SU-DHL-6 (cell line): ENCODE data around the gene TP63.

Experiments used
- H2AFZ ChIP-seq: fragments of 200-600 bp; sonication (generic); 2 replicates; pipeline ENCODE4 v1.6.1; 2014; ENCODE audit warnings: low read depth, mild to moderate bottlenecking, moderate library complexity, mixed read lengths, antibody characterized with exemption, low read length; ENCODE audit not compliant: severe bottlenecking
- H3F3A ChIP-seq: fragments of 200-600 bp; shearing (Covaris generic); 2 replicates; pipeline ENCODE4 v1.6.0; 2016; ENCODE audit warnings: antibody characterized with exemption, mild to moderate bottlenecking; ENCODE audit not compliant: insufficient read depth
- H3K27ac ChIP-seq: fragments of 200-600 bp; sonication (generic); 2 replicates; pipeline ENCODE4 v1.5.1; 2016; ENCODE audit warnings: low read depth, mild to moderate bottlenecking, low read length, moderate library complexity, mixed read lengths
- H3K27me3 ChIP-seq: fragments of 200-600 bp; sonication (generic), shearing (Covaris generic); 2 replicates; pipeline ENCODE4 v1.6.0; 2014; ENCODE audit warnings: mild to moderate bottlenecking, low read length
- H3K36me3 ChIP-seq: fragments of 200-600 bp; sonication (generic); 2 replicates; pipeline ENCODE4 v1.6.1; 2014; ENCODE audit warnings: mild to moderate bottlenecking, low read length, mixed read lengths
- H3K4me2 ChIP-seq: fragments of 300-600, 200-600 bp; shearing (Covaris generic), sonication (generic); 2 replicates; pipeline ENCODE4 v1.6.0; 2014; ENCODE audit warnings: low read length, low read depth, mild to moderate bottlenecking; ENCODE audit not compliant: poor library complexity, severe bottlenecking
- H3K4me3 ChIP-seq: fragments of 200-600 bp; sonication (generic); 2 replicates; pipeline ENCODE4 v1.5.1; 2014; ENCODE audit warnings: antibody characterized with exemption, low read length, mild to moderate bottlenecking, mixed read lengths; ENCODE audit not compliant: insufficient read depth, poor library complexity, severe bottlenecking
- H3K79me2 ChIP-seq: fragments of 200-600 bp; sonication (generic); 2 replicates; pipeline ENCODE4 v1.6.1; 2014; ENCODE audit warnings: mild to moderate bottlenecking, low read length, moderate library complexity; ENCODE audit not compliant: insufficient read depth
- H3K9ac ChIP-seq: fragments of 200-600 bp; sonication (generic); 2 replicates; pipeline ENCODE4 v1.7.0; 2014; ENCODE audit warnings: mild to moderate bottlenecking, low read length
- H3K9me2 ChIP-seq: fragments of 200-600 bp; sonication (generic); replicated peaks from 2 replicates; pipeline ENCODE4 v1.6.1; 2014; ENCODE audit warnings: low read length; ENCODE audit not compliant: insufficient read depth
- H3K9me3 ChIP-seq: fragments of 200-600 bp; sonication (generic); 2 replicates; pipeline ENCODE4 v1.6.1; 2014; ENCODE audit warnings: low read length, mixed read lengths; ENCODE audit not compliant: insufficient read depth
- H4K20me1 ChIP-seq: fragments of 200-600 bp; sonication (generic); 2 replicates; pipeline ENCODE4 v1.6.1; 2014; ENCODE audit warnings: low read depth, mild to moderate bottlenecking, antibody characterized with exemption, low read length, moderate library complexity, mixed read lengths
- CTCF ChIP-seq: fragments of 200-600 bp; sonication (generic); IDR thresholded peaks from one replicate; pipeline ENCODE4 v1.5.1; 2017; ENCODE audit warnings: antibody characterized with exemption, mild to moderate bottlenecking, low read length, moderate library complexity; ENCODE audit not compliant: insufficient read depth, poor library complexity, severe bottlenecking
- EZH2phosphoT487 ChIP-seq: fragments of 200-600 bp; sonication (generic), shearing (Covaris generic); conservative IDR thresholded peaks from 2 replicates; pipeline ENCODE4 v1.6.1; 2018; ENCODE audit warnings: mild to moderate bottlenecking, antibody characterized with exemption, low read length, moderate library complexity, mixed read lengths

TP63 gene

GRCh38 chr3:189621948-189622603 is 9.1 kb upstream of the TP63 start:
- Histone ChIP-seq H3K27me3 (no peaks in the 10 kb centered on the region), H3K4me3 (no peak overlapping the region), H4K20me1 (no peaks in the 10 kb centered on the region), H3K9me3 (no peaks in the 10 kb centered on the region), H3K79me2 (no peaks in the 10 kb centered on the region), H3K9me2 (no peaks in the 10 kb centered on the region), H2AFZ (no peak overlapping the region), H3K36me3 (no peaks in the 10 kb centered on the region), H3K4me2 (no peak overlapping the region), H3K27ac (no peak overlapping the region), H3K9ac (no peak overlapping the region), H3F3A (no peaks in the 10 kb centered on the region)
- no peak for TF ChIP-seq EZH2phosphoT487
- no peak for TF ChIP-seq CTCF

- no peaks in the 10 kb centered on the region for H3F3A ChIP-seq
- no peaks in the 10 kb centered on the region for H3K36me3 ChIP-seq
- H3K27ac ChIP-seq, result no peak overlapping the region
- H3K9ac ChIP-seq, result no peak overlapping the region
- no peaks in the 10 kb centered on the region for H3K27me3 ChIP-seq
- H2AFZ ChIP-seq, result no peak overlapping the region
- TF ChIP-seq CTCF (no peak), EZH2phosphoT487 (no peak)
- H3K9me2 ChIP-seq, result no peaks in the 10 kb centered on the region
- H4K20me1 ChIP-seq, result no peaks in the 10 kb centered on the region
- no peak overlapping the region for H3K4me2 ChIP-seq
- H3K9me3 ChIP-seq, result no peaks in the 10 kb centered on the region
- no peak overlapping the region for H3K4me3 ChIP-seq
- H3K79me2 ChIP-seq, result no peaks in the 10 kb centered on the region
Observed at GRCh38 chr3:189622629-189623028, 8.6 kb upstream of the TP63 start.

- no peaks in the 10 kb centered on the region for H3K36me3 ChIP-seq
- no peaks in the 10 kb centered on the region for H4K20me1 ChIP-seq
- no peak overlapping the region for H3K4me3 ChIP-seq
- no peaks in the 10 kb centered on the region for H3K79me2 ChIP-seq
- no peaks in the 10 kb centered on the region for H3K9me3 ChIP-seq
- H3K9me2 ChIP-seq, result no peaks in the 10 kb centered on the region
- no peak for TF ChIP-seq EZH2phosphoT487
- H3K27me3 ChIP-seq, result no peaks in the 10 kb centered on the region
- H3K4me2 ChIP-seq, result no peak overlapping the region
- H3F3A ChIP-seq, result no peaks in the 10 kb centered on the region
- H3K27ac ChIP-seq, result no peak overlapping the region
- no peak overlapping the region for H3K9ac ChIP-seq
- H2AFZ ChIP-seq, result no peak overlapping the region
Observed at GRCh38 chr3:189624130-189624529, 7.1 kb upstream of the TP63 start.

GRCh38 chr3:189625071-189625470 is 6.1 kb upstream of the TP63 start:
- Histone ChIP-seq H3K4me2 (no peak overlapping the region), H3K27ac (no peak overlapping the region), H3K36me3 (no peaks in the 10 kb centered on the region), H4K20me1 (no peaks in the 10 kb centered on the region), H3K79me2 (no peaks in the 10 kb centered on the region), H3F3A (no peaks in the 10 kb centered on the region), H3K27me3 (no peaks in the 10 kb centered on the region), H3K9me2 (no peaks in the 10 kb centered on the region), H2AFZ (no peak overlapping the region), H3K9ac (no peak overlapping the region), H3K9me3 (no peaks in the 10 kb centered on the region), H3K4me3 (no peak overlapping the region)
- TF ChIP-seq CTCF (no peak), EZH2phosphoT487 (no peak)
